ENCODE data around the gene RBM19. TPM values are rescaled to one million over a fixed set of nuclear protein-coding genes. Genes with fewer than 3 reads are reported as not detected.

Gene RBM19
- polyA plus RNA-seq, 2 of the 4 experiments (the other 2 are of a cell fraction), result 16.0 to 18.6 TPM

GRCh38 chr12:113850309-113851056, 115.6 kb downstream of the RBM19 start:
- Histone ChIP-seq H3K9me3 (no peaks in the 10 kb centered on the region), H3K4me1 (no peaks in the 10 kb centered on the region), H3K27ac (no peak overlapping the region), H3K4me3 (no peak overlapping the region), H3K4me2 (no peak overlapping the region)
- 89% methylated on average over 8 of the region's 8 CpGs for WGBS (ENCODE audit: missing lambda C conversion rate)
- TF ChIP-seq TP53 (CRISPR knock-in tag; IDR thresholded peaks at IDR 0.05) (no peak), E2F6 (IDR thresholded peaks at IDR 0.05; ENCODE audit: borderline replicate concordance, low read depth) (no peak), HMGXB4 (CRISPR knock-in tag; IDR thresholded peaks at IDR 0.05; ENCODE audit: borderline replicate concordance) (no peak), REST (IDR thresholded peaks at IDR 0.05) (no peak), EP300 (IDR thresholded peaks at IDR 0.05) (no peak), POLR2AphosphoS2 (conservative IDR thresholded peaks at IDR 0.05; ENCODE audit: low read length) (no peak), FOSL2 (IDR thresholded peaks at IDR 0.05) (no peak), FOSL2 (CRISPR knock-in tag; IDR thresholded peaks at IDR 0.05) (no peak), CTCF (IDR thresholded peaks at IDR 0.05) (no peak), PHF8 (IDR thresholded peaks at IDR 0.05; ENCODE audit: borderline replicate concordance, low read depth) (no peak), GATA3 (IDR thresholded peaks at IDR 0.05; ENCODE audit: borderline replicate concordance) (no peak), ZFP36 (IDR thresholded peaks at IDR 0.05; ENCODE audit: borderline replicate concordance, partially characterized antibody) (no peak), HDAC2 (IDR thresholded peaks at IDR 0.05) (no peak), CBX2 (IDR thresholded peaks at IDR 0.05; ENCODE audit: borderline replicate concordance, low read depth) (no peak), HOXA7 (CRISPR knock-in tag; IDR thresholded peaks at IDR 0.05) (no peak), RFX5 (IDR thresholded peaks at IDR 0.05) (no peak), MYC (IDR thresholded peaks at IDR 0.05; ENCODE audit: borderline replicate concordance, low read length) (no peak), TFCP2L1 (CRISPR knock-in tag; IDR thresholded peaks at IDR 0.05) (no peak), RCOR1 (IDR thresholded peaks at IDR 0.05; ENCODE audit: low read depth, low read length) (no peak), MAZ (IDR thresholded peaks at IDR 0.05; ENCODE audit: borderline replicate concordance, low read depth, low read length) (no peak)
- ChIA-PET CTCF (interaction anchor here (0.6 kb wide), 2 partner anchors 37 to 62 kb away, joined by 4 read pairs; no protein-coding TSS in a partner anchor), POLR2A (no interaction called here)
- DNase-seq (ENCODE audit: low read depth in 1 of 2, low spot score in 1 of 2) (no peak), FAIRE-seq (no peak), ATAC-seq (no peak)

All from A549 (cell line).